GM12892 (cell line): ENCODE results near the gene TEKT4.

ENCODE experiments used
- POLR2A ChIP-seq: IDR thresholded peaks from 2 replicates; pipeline ENCODE4 v1.6.1; 2011; ENCODE audit warnings: low read depth, low read length, control low read depth
- POLR2AphosphoS5 ChIP-seq: IDR thresholded peaks from 2 replicates; pipeline ENCODE4 v1.6.1; 2011; ENCODE audit warnings: low read depth, low read length, control low read depth
- TAF1 ChIP-seq: IDR thresholded peaks from 2 replicates; pipeline ENCODE4 v1.6.1; 2011; ENCODE audit warnings: low read depth, mild to moderate bottlenecking, control low read depth, low read length, borderline replicate concordance

GRCh38 chr2:94881070-94881469, 9.8 kb downstream of the TEKT4 start:
- TF ChIP-seq POLR2A, result no peak
- no peak for TF ChIP-seq TAF1
- no peak for TF ChIP-seq POLR2AphosphoS5
